HG02840 (cell line): ENCODE measurements around the gene SHISA2.

Experiments
- ATAC-seq: cut with Tn5 transposase; IDR thresholded peaks from one replicate; pipeline ENCODE4 v1.9.1; 2021; ENCODE audit warnings: mild to moderate bottlenecking, moderate library complexity, moderate number of reproducible peaks; ENCODE audit not compliant: unreplicated experiment, low FRiP score

SHISA2 gene

GRCh38 chr13:26050568-26051230 lies 1.1 kb downstream of the SHISA2 start:
- ATAC-seq = no peak

GRCh38 chr13:26048741-26049140 lies 3.1 kb downstream of the SHISA2 start:
- no peak for ATAC-seq

DNA sequence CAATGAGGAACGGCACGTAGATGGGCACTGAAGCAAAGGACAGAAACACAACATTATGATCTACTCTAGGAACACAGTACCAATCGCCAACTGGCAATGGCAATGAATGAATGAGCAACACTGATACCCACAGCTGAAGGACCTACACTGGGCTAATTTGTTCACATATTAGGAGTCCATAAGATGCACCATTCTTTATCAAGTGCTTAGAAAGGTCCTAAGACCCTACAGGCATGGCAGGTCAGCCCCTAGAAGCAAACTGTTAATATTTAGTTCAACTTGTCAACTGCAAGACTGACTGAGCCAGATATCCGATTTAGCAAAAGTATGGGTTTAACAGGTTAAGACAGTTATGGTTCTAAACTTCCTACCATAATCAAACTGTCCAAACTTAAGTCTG lies 4.8 kb downstream of the SHISA2 start:
- no peak for ATAC-seq

DNA sequence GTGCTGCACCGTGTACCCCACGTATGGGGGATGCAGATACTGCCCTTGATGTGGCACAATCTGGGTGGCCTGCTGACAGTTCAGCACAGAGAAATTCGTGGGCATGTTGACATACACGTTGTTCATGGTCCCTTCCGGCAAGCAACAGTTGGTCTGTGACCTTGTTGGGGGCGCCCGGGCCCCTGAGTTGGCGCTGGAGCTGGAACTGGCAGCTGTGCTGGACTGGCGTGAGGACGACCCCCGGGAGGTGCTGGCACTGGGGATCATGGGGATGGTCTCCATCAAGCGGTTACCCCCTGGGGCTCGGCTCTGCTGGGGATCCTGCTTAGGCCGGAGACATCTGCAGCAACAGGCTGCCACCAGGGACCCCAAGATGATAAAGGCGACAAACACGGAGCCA lies 5.2 kb downstream of the SHISA2 start:
- ATAC-seq = no peak

DNA sequence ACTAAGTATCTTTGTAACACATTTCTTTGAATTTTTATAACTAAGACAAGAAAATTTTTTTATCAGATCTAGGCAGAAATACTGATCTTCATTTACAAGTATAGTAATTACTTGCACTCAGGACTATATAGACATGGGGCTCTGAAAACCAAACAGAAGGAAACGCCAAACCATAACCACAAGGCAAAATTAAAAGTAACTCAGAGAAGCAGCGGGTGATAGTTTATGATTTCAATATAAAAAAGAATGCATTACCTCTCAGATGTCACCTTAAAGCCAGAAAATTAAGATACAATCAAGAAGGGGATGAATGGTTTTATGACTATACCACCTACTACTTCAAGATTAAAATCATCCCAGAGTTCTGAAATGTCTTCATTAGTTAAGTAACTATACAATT lies 6.7 kb downstream of the SHISA2 start:
- no peak for ATAC-seq

GRCh38 chr13:26042785-26043184 lies 9.0 kb downstream of the SHISA2 start:
- ATAC-seq = no peak

- ATAC-seq = no peak
These were observed 10.4 kb downstream of the SHISA2 start for GRCh38 chr13:26041444-26041843.

DNA sequence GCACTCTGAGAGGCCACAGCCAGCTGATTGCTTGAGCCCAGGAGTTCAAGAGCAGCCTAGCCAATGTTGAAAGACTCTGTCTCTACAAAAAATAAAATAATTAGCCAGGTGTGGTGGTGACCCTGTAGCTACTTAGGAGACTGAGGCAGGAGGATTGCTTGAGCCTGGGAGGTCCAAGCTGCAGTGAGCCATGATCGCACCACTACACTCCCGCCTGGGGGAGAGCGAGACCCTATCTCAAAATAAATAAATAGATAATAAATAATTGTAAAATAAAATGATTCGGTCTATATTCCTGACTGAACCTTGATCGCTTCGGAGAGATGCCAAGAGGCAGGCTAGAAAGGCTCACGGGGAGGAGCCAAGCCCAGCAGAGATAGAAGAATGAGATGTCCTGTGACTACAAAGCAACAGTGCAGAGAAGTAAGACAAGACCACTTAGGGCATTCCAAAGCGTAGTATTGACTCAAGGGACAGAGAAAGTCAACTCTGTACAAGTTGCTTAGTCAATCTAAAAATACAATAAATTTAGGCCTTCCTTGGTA lies 12.8 kb downstream of the SHISA2 start:
- ATAC-seq = no peak

DNA sequence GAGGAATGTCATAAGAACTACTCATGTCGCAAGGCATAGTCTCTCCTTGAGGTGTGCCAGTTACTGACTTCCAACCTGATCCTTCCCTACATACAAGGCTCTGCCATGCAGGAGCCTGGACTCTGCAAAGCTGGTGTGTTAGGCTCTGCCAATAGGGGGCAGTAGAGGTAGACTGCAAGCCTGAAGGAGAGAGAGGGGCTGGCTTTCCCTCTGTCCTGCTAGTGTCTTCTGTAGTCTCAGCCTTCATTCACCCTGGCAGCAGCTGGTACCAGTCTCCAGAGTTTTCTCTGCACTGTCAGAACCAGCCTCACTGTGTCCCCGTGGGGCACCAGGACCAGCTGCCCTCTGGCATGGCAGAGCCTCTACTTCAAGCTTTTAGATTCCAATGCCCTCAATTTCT lies 14.5 kb downstream of the SHISA2 start:
- ATAC-seq = no peak

DNA sequence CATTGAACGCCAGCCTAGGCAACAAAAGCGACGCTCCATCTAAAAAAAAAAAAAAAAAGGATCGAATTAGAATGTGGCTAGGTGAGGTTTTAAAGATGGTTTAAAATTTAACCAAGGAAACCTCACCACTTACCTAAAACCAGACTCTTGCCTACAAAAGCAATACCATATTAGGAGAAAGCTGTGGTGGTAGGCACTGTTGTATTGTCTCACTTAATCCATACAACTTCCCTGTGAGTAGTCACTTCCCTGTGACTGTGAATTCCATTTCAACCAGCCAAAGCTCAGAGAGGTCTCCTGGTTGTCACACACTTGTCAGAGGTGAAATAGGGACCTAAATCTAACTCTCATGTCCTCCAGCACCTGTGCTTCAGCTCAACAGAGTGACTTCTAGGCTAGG lies 15.4 kb downstream of the SHISA2 start:
- ATAC-seq = no peak

- ATAC-seq = no peak
These were observed 17.8 kb downstream of the SHISA2 start for GRCh38 chr13:26034018-26034417.

DNA sequence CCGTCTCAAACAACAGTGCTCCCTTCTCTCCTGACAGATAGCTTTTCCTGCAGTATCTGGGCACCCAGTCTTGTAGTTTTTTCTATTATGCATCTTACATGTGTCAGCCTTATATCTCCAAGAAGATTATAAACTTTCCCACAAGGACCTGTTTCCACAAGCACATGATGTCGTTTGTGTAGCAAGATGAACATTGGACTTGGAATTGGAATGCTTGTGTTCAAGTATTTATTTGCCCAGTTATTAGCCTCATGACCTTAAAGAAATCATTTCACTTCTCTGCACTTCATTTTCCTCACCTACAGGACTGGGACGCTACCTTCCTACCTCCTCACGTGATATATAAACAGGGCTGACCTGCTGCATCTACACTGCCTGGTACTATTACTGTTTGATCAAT lies 21.5 kb downstream of the SHISA2 start:
- no peak for ATAC-seq

GRCh38 chr13:26029581-26030136 lies 22.2 kb downstream of the SHISA2 start:
- no peak for ATAC-seq

DNA sequence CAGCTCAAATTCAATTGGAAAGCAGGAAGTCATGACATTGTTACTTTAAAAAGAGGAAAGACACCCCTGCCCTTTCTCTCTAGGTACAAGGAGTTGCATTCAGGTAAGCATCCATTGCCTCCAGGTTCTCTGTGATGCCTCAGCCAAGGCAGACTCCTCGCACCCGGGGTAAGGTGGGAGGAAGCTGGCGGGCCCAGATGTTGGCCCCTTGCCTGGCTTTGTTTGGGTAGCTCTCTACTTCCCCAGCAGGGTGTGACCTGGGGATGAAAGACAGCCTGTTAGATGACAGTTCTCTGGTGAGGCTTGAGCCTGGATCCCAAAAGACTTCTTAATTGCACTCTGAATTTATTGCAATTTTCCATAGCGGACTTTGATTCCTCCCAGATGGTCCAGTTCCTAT lies 25.6 kb downstream of the SHISA2 start:
- no peak for ATAC-seq

DNA sequence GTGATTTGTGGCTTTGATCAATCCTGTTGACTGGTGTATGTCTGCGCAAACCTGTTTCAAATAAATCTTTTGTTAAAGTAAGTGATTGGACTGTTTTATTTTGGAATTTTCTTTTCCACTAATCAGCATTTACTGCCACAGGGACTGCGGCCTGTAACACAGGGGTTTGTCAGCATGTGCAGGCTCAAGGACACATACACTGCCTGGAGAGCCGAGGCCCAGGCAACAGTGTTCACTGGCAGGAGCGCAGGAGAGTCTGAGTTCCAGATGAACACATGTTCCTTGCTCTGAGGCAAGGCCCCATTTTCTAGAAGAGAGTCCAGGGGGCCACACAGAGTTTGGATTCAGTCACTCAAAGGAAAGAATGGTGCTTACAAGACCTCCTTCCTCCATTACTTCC lies 26.0 kb downstream of the SHISA2 start:
- no peak for ATAC-seq

- no peak for ATAC-seq
These were observed 26.6 kb downstream of the SHISA2 start for GRCh38 chr13:26025196-26025595.

DNA sequence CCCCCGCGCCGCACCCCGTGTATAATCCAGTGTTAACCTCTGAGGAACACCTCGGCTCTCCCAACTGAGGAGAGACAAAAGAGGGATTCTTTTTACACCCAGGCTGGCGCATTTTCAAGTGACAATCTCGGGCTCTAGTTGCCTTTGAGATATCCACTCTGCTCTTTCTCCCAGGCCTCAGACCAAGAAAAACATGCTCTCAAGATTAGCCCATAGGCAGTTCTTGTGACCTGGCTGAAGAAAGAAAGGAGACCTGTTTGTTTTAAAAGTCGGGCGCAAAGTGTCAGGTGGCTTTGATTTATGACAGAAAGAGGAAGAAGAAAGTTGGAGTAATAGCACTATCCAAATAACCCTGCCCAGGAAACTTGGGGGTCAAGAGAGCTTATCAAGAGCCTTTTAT lies 27.3 kb downstream of the SHISA2 start:
- ATAC-seq = no peak

GRCh38 chr13:26022538-26023292 lies 29.1 kb downstream of the SHISA2 start:
- ATAC-seq = no peak

GRCh38 chr13:26021956-26022355 lies 29.9 kb downstream of the SHISA2 start:
- ATAC-seq = no peak

DNA sequence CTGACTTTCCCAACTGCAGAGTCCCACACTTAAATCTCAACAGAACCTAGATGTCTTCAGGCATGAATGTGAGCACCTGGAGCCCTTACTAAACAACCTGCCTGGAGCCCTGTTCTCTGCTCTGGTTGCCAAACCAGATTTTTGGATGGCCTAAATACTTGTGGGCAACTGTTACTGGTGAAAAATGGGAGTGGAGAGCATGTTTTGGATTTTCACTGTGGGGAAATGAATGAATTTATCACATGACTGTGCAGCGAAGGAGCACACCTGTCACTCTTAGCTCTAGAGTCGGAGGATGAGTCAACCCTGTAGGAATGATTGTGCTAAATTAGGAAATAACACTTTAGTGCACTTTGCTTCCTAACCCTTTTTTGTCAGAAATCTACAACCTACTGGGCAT lies 30.3 kb downstream of the SHISA2 start:
- no peak for ATAC-seq

- no peak for ATAC-seq
These were observed 30.9 kb downstream of the SHISA2 start for GRCh38 chr13:26020891-26021290.
